WTC11 (cell line): ENCODE results near the gene POU2F1. TPM values are rescaled to one million over a fixed set of nuclear protein-coding genes. Genes with fewer than 3 reads are reported as not detected.

Experiments
- ATAC-seq: fragments of 200-7000 bp; cut with Tn5 transposase; 2 replicates; pipeline ENCODE4 v1.10.0; 2021; ENCODE audit warnings: mild to moderate bottlenecking, moderate library complexity
- CTCF ChIA-PET: fragments of 300-600 bp; sonication (Branson Sonifier 250); formaldehyde crosslinking; loops from one replicate; lab custom pipeline; 2021; ENCODE audit warnings: antibody characterized with exemption; lab: Charles Lee
- POLR2A ChIA-PET: fragments of 350-600 bp; sonication (Branson Sonifier 250); formaldehyde crosslinking; loops from one replicate; lab custom pipeline; 2021; ENCODE audit warnings: antibody characterized with exemption; lab: Charles Lee
- DNase-seq: peaks from one replicate; pipeline ENCODE4 v3.0.0; 2021; ENCODE audit warnings: low spot score
- H3K27ac Mint-ChIP-seq: 2 replicates; pipeline ENCODE4 v1.8.0; 2021; ENCODE audit warnings: mixed read lengths
- H3K27me3 Mint-ChIP-seq: 2 replicates; pipeline ENCODE4 v1.8.0; 2021; ENCODE audit warnings: low read depth, mild to moderate bottlenecking, moderate library complexity, mixed read lengths
- H3K36me3 Mint-ChIP-seq: 2 replicates; pipeline ENCODE4 v1.8.0; 2021; ENCODE audit warnings: mixed read lengths
- H3K4me1 Mint-ChIP-seq: 2 replicates; pipeline ENCODE4 v1.8.0; 2022; ENCODE audit warnings: mixed read lengths
- H3K4me3 Mint-ChIP-seq: 2 replicates; pipeline ENCODE4 v1.8.0; 2021; ENCODE audit warnings: mild to moderate bottlenecking, moderate library complexity, mixed read lengths
- H3K9me3 Mint-ChIP-seq: 2 replicates; pipeline ENCODE4 v1.8.0; 2021; ENCODE audit warnings: mixed read lengths
- JAZF1 ChIP-seq: fragments of 250-450 bp; sonication (Bioruptor Pico); IDR thresholded peaks from 2 replicates; pipeline ENCODE4 v1.9.0; 2021; ENCODE audit warnings: moderate library complexity, mild to moderate bottlenecking, inconsistent platforms
- JUN ChIP-seq: sonication (generic); formaldehyde crosslinking; IDR thresholded peaks from 2 replicates; pipeline ENCODE4 v1.8.0; 2023; ENCODE audit warnings: mild to moderate bottlenecking, missing genetic modification reagents
- NFYB ChIP-seq: sonication (generic); formaldehyde crosslinking; conservative IDR thresholded peaks from 2 replicates; pipeline ENCODE4 v1.8.0; 2022; ENCODE audit warnings: low read depth, missing genetic modification reagents
- RELA ChIP-seq: sonication (generic); formaldehyde crosslinking; IDR thresholded peaks from 2 replicates; pipeline ENCODE4 v1.8.1; 2022; ENCODE audit warnings: missing genetic modification reagents, mild to moderate bottlenecking, borderline replicate concordance
- SP1 ChIP-seq: sonication (generic); formaldehyde crosslinking; conservative IDR thresholded peaks from 2 replicates; pipeline ENCODE4 v1.8.1; 2022; ENCODE audit warnings: missing genetic modification reagents
- TCF7 ChIP-seq: sonication (generic); formaldehyde crosslinking; IDR thresholded peaks from 2 replicates; pipeline ENCODE4 v1.8.0; 2022; ENCODE audit warnings: mild to moderate bottlenecking, low read depth, missing genetic modification reagents, moderate library complexity
- TP53 ChIP-seq: sonication (generic); formaldehyde crosslinking; IDR thresholded peaks from 2 replicates; pipeline ENCODE4 v1.8.1; 2023; ENCODE audit warnings: mild to moderate bottlenecking, missing genetic modification reagents
- ZNF121 ChIP-seq: sonication (generic); formaldehyde crosslinking; IDR thresholded peaks from 2 replicates; pipeline ENCODE4 v1.8.0; 2023; ENCODE audit warnings: missing genetic modification reagents
- ZNF317 ChIP-seq: sonication (generic); formaldehyde crosslinking; IDR thresholded peaks from 2 replicates; pipeline ENCODE4 v1.8.1; 2023; ENCODE audit warnings: low read depth, mild to moderate bottlenecking, moderate library complexity, missing genetic modification reagents, borderline replicate concordance
- ZNF423 ChIP-seq: fragments of 250-450 bp; sonication (Bioruptor Pico); IDR thresholded peaks from 2 replicates; pipeline ENCODE4 v2.1.2; 2022; ENCODE audit warnings: mild to moderate bottlenecking, moderate library complexity
- ZNF671 ChIP-seq: fragments of 250-450 bp; sonication (Bioruptor Pico); IDR thresholded peaks from 2 replicates; pipeline ENCODE4 v1.8.0; 2021; ENCODE audit warnings: mild to moderate bottlenecking
- total RNA-seq: library from RNA; stranded (reverse); gene quantifications from 3 replicates; pipeline ENCODE4 v1.2.3, GENCODE V29; 2021
- TF ChIP-seq, protein P1 (sequence below): fragments of 200-600 bp; IDR thresholded peaks from 2 replicates; pipeline ENCODE4 v1.8.0; 2022; ENCODE audit warnings: antibody characterized with exemption
- TF ChIP-seq, protein P2 (sequence below): sonication (generic); formaldehyde crosslinking; IDR thresholded peaks from 2 replicates; pipeline ENCODE4 v1.8.1; 2022; ENCODE audit warnings: low read depth, mild to moderate bottlenecking, moderate library complexity, missing genetic modification reagents, borderline replicate concordance
- TF ChIP-seq, protein P3 (sequence below): sonication (generic); formaldehyde crosslinking; IDR thresholded peaks from 2 replicates; pipeline ENCODE4 v1.8.1; 2023; ENCODE audit warnings: mild to moderate bottlenecking, missing genetic modification reagents, borderline replicate concordance
- TF ChIP-seq, protein P4 (sequence below): sonication (generic); formaldehyde crosslinking; IDR thresholded peaks from 2 replicates; pipeline ENCODE4 v1.8.0; 2023; ENCODE audit warnings: missing genetic modification reagents
- TF ChIP-seq, protein P5 (sequence below): sonication (generic); formaldehyde crosslinking; IDR thresholded peaks from 2 replicates; pipeline ENCODE4 v1.8.1; 2022; ENCODE audit warnings: mild to moderate bottlenecking, moderate library complexity, missing genetic modification reagents

Gene POU2F1
- total RNA-seq, 1 experiment from 2014 or later, result 51.3 TPM

DNA sequence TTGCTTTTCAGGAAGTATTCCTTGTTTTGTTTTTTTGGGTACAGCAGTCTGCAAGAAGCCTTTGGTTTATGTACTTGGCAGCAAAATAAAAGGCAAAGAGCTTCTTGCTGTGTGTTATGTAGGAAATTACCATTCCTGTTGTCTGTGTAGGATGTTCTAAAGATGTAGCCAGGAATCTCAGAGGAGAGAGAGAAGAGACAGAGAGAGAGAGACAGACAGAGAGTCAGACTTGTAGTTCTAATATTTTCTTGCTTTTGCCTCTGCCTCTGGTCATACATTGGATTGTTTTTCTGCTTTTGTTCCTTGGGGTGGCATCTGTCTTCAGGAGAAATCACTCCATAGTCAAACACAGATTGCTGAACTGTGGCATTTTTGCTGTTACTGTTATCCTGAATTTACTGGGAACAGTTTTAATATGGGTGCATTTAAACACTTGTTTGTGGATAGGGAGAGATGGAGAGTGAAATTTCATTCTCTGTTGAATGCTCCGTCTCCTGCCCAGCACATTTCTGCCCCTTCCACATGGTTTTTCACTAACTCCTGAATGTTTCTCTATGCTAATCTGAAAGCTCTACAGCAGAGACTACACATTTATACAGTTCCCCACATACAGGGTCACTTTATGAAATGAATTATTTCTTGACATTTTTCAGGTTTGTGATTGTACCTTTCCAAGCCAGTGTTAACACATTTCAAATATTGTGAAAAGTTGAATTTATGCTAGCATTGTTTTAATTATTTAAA, 49.8 kb downstream of the POU2F1 start (continued):
- TF ChIP-seq, protein P1, sequence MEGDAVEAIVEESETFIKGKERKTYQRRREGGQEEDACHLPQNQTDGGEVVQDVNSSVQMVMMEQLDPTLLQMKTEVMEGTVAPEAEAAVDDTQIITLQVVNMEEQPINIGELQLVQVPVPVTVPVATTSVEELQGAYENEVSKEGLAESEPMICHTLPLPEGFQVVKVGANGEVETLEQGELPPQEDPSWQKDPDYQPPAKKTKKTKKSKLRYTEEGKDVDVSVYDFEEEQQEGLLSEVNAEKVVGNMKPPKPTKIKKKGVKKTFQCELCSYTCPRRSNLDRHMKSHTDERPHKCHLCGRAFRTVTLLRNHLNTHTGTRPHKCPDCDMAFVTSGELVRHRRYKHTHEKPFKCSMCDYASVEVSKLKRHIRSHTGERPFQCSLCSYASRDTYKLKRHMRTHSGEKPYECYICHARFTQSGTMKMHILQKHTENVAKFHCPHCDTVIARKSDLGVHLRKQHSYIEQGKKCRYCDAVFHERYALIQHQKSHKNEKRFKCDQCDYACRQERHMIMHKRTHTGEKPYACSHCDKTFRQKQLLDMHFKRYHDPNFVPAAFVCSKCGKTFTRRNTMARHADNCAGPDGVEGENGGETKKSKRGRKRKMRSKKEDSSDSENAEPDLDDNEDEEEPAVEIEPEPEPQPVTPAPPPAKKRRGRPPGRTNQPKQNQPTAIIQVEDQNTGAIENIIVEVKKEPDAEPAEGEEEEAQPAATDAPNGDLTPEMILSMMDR, result no peak
- TF ChIP-seq, protein P2, sequence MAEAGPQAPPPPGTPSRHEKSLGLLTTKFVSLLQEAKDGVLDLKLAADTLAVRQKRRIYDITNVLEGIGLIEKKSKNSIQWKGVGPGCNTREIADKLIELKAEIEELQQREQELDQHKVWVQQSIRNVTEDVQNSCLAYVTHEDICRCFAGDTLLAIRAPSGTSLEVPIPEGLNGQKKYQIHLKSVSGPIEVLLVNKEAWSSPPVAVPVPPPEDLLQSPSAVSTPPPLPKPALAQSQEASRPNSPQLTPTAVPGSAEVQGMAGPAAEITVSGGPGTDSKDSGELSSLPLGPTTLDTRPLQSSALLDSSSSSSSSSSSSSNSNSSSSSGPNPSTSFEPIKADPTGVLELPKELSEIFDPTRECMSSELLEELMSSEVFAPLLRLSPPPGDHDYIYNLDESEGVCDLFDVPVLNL, result no peak

DNA sequence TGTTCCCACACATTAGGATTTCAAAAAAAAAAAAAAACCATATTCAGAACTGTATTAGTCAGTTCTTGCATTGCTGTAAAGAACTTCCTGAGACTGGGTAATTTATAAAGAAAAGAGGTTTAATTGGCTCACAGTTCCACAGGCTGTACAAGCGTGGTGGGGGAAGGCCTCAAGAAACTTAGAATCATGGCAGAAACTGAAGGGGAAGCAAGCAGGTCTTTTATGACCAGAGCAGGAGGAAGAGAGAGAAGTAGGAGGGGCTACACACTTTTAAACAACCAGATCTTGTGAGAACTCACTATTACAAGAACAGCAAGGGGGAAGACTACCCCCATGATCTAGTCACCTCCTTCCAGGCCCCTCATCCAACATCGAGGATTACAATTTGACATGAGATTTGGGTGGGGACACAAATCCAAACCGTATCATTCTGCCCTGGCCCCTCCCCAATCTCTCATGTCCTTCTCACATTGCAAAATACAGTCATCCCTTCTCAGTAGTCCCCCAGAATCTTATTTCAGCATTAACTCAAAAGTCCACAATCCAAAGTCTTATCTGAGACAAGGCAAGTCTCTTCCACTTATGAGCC, 51.8 kb downstream of the POU2F1 start:
- no peak overlapping the region for H3K4me3 Mint-ChIP-seq
- ATAC-seq, result no peak
- DNase-seq, result no peak
- peaks cover 72% of the 10 kb centered on the region for H3K4me1 Mint-ChIP-seq
- H3K36me3 Mint-ChIP-seq, result no peaks in the 10 kb centered on the region
- no peaks in the 10 kb centered on the region for H3K27me3 Mint-ChIP-seq
- ChIA-PET CTCF (no interaction called here), POLR2A (no interaction called here)
- TF ChIP-seq TP53 (no peak), NFYB (CRISPR knock-in tag) (no peak), TCF7 (CRISPR knock-in tag) (no peak), ZNF121 (CRISPR knock-in tag) (no peak), ZNF423 (CRISPR knock-in tag) (no peak), JUN (CRISPR knock-in tag) (no peak), ZNF671 (CRISPR knock-in tag) (no peak), RELA (CRISPR knock-in tag) (no peak), SP1 (CRISPR knock-in tag) (no peak), ZNF317 (CRISPR knock-in tag) (no peak), JAZF1 (CRISPR knock-in tag) (no peak)
- TF ChIP-seq, protein P3, sequence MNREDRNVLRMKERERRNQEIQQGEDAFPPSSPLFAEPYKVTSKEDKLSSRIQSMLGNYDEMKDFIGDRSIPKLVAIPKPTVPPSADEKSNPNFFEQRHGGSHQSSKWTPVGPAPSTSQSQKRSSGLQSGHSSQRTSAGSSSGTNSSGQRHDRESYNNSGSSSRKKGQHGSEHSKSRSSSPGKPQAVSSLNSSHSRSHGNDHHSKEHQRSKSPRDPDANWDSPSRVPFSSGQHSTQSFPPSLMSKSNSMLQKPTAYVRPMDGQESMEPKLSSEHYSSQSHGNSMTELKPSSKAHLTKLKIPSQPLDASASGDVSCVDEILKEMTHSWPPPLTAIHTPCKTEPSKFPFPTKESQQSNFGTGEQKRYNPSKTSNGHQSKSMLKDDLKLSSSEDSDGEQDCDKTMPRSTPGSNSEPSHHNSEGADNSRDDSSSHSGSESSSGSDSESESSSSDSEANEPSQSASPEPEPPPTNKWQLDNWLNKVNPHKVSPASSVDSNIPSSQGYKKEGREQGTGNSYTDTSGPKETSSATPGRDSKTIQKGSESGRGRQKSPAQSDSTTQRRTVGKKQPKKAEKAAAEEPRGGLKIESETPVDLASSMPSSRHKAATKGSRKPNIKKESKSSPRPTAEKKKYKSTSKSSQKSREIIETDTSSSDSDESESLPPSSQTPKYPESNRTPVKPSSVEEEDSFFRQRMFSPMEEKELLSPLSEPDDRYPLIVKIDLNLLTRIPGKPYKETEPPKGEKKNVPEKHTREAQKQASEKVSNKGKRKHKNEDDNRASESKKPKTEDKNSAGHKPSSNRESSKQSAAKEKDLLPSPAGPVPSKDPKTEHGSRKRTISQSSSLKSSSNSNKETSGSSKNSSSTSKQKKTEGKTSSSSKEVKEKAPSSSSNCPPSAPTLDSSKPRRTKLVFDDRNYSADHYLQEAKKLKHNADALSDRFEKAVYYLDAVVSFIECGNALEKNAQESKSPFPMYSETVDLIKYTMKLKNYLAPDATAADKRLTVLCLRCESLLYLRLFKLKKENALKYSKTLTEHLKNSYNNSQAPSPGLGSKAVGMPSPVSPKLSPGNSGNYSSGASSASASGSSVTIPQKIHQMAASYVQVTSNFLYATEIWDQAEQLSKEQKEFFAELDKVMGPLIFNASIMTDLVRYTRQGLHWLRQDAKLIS (CRISPR knock-in tag), result no peak
- TF ChIP-seq, protein P4, sequence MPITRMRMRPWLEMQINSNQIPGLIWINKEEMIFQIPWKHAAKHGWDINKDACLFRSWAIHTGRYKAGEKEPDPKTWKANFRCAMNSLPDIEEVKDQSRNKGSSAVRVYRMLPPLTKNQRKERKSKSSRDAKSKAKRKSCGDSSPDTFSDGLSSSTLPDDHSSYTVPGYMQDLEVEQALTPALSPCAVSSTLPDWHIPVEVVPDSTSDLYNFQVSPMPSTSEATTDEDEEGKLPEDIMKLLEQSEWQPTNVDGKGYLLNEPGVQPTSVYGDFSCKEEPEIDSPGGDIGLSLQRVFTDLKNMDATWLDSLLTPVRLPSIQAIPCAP (CRISPR knock-in tag), result no peak
- TF ChIP-seq, protein P5, sequence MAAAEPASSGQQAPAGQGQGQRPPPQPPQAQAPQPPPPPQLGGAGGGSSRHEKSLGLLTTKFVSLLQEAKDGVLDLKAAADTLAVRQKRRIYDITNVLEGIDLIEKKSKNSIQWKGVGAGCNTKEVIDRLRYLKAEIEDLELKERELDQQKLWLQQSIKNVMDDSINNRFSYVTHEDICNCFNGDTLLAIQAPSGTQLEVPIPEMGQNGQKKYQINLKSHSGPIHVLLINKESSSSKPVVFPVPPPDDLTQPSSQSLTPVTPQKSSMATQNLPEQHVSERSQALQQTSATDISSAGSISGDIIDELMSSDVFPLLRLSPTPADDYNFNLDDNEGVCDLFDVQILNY, result no peak
- peak overlapping the region; percentile 17 for H3K27ac Mint-ChIP-seq
- no peaks in the 10 kb centered on the region for H3K9me3 Mint-ChIP-seq
